CD4-positive, alpha-beta T cell treated with Interleukin-6 at 100 ng/mL for 8 hours (primary cell): ENCODE results near the gene CRABP2.

Source experiments
- DNase-seq: peaks from one replicate; pipeline ENCODE4 v3.0.0-alpha.2; 2020; ENCODE audit warnings: mixed read lengths, low spot score

CRABP2 gene

GRCh38 chr1:156742017-156742416, 36.6 kb upstream of the CRABP2 start:
- DNase-seq, result no peak

GRCh38 chr1:156741481-156741983, 36.1 kb upstream of the CRABP2 start:
- no peak for DNase-seq

- peak; percentile 99 for DNase-seq
Observed at GRCh38 chr1:156740741-156741480, 35.5 kb upstream of the CRABP2 start, which contains the start of gene MRPL24. Gene MRPL24 (minus strand): TSS chr1:156741088. CDS start chr1:156738704, 2,384 bp downstream.

GRCh38 chr1:156740237-156740740, 34.9 kb upstream of the CRABP2 start:
- no peak for DNase-seq

- DNase-seq, result no peak
Observed at GRCh38 chr1:156738916-156739315, 33.5 kb upstream of the CRABP2 start.

GRCh38 chr1:156738407-156738806, 33.0 kb upstream of the CRABP2 start:
- no peak for DNase-seq

GRCh38 chr1:156733989-156734584, 28.7 kb upstream of the CRABP2 start:
- no peak for DNase-seq

- DNase-seq, result peak; percentile 92
Observed at GRCh38 chr1:156728599-156729462, 23.4 kb upstream of the CRABP2 start, which contains the start of gene ISG20L2. Gene ISG20L2 (minus strand): TSS chr1:156728766. CDS start chr1:156727652, 1,114 bp downstream.

GRCh38 chr1:156727926-156728598, 22.7 kb upstream of the CRABP2 start, which contains the start of gene METTL25B:
Gene METTL25B (plus strand): TSS chr1:156728469. CDS start chr1:156729105, 636 bp downstream.
- peak; percentile 56 for DNase-seq

- DNase-seq, result no peak
Observed at GRCh38 chr1:156727492-156727891, 22.1 kb upstream of the CRABP2 start.

- DNase-seq, result peak; percentile 42
Observed at GRCh38 chr1:156726549-156727226, 21.3 kb upstream of the CRABP2 start.

- DNase-seq, result peak; percentile 79
Observed at GRCh38 chr1:156725683-156726280, 20.4 kb upstream of the CRABP2 start.

GRCh38 chr1:156721535-156721934, 16.2 kb upstream of the CRABP2 start:
- DNase-seq, result no peak

- no peak for DNase-seq
Observed at GRCh38 chr1:156721131-156721530, 15.7 kb upstream of the CRABP2 start.

- DNase-seq, result no peak
Observed at GRCh38 chr1:156717351-156717750, 12.0 kb upstream of the CRABP2 start.

GRCh38 chr1:156714830-156715229, 9.4 kb upstream of the CRABP2 start:
- DNase-seq, result no peak

GRCh38 chr1:156712626-156713025, 7.2 kb upstream of the CRABP2 start:
- DNase-seq, result no peak

- no peak for DNase-seq
Observed at GRCh38 chr1:156711011-156711817, 5.8 kb upstream of the CRABP2 start.

GRCh38 chr1:156709757-156710489, 4.5 kb upstream of the CRABP2 start:
- DNase-seq, result no peak
